Mammary epithelial cell (primary cell): ENCODE measurements around the gene BATF.
A peak's percentile ranks its signal among the peaks of the same experiment; 100 is the strongest.

Experiments used
- EZH2 ChIP-seq: IDR thresholded peaks from 2 replicates; pipeline ENCODE4 v1.6.1; 2012; ENCODE audit warnings: low read length, inconsistent platforms, borderline replicate concordance
- TF ChIP-seq, protein P1 (sequence below), 2 donors: IDR thresholded peaks in 1 of 2; conservative IDR thresholded peaks in 1 of 2; 2 replicates each; pipeline ENCODE4 v1.5.1; 2011 to 2012; ENCODE audit warnings: inconsistent platforms in 2 of 2, low read length in 2 of 2, mild to moderate bottlenecking in 2 of 2, control low read depth in 1 of 2, low read depth in 1 of 2; ENCODE audit not compliant: insufficient read depth in 1 of 2; ENCODE audit errors: extremely low read depth in 1 of 2

DNA sequence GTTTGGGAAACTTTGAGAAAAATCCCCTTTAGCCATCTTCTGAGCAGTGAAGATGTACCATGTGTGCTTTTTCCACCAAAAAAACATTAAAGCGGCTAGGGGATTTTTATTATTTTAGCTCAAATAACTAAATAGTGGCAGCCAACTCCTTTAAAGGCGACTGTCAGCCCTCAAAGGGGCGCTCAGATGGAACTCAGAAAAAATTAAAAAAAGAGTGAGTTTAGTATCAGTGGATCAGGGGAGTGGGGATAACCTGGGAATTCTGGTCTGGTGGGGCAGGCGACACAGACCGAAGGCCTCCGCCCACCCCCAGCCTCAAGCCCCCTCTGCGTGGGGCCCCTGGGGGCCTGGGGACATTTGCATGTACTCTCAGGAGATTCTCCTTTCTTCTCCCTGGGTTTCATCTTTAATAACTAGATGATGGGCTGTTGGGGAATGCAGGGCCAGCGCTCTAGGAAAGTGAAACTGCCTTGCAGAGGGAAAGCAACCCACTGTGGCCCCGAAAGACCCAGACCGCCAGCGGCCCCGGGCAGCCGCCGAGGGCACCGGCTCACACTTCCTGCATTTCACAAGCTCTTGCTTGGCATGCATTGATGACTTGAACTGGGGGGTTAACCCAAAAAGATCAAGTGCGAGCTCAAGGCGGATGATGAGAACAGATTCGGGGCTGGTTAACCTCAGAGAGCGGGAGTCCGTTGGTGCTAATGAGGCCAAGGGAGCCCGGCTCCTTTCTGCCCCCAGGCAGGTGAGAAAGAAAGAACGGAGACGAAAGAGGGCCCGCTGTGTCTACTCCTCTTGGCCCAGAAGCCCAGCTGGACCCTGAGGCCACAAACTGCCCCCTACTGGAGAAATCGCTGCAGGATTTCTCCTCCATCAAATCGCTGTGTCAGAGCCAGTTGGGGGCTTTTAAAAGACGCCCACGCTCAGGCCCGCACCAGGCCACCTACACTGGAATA lies 7.3 kb upstream of the BATF start:
- TF ChIP-seq, protein P1, sequence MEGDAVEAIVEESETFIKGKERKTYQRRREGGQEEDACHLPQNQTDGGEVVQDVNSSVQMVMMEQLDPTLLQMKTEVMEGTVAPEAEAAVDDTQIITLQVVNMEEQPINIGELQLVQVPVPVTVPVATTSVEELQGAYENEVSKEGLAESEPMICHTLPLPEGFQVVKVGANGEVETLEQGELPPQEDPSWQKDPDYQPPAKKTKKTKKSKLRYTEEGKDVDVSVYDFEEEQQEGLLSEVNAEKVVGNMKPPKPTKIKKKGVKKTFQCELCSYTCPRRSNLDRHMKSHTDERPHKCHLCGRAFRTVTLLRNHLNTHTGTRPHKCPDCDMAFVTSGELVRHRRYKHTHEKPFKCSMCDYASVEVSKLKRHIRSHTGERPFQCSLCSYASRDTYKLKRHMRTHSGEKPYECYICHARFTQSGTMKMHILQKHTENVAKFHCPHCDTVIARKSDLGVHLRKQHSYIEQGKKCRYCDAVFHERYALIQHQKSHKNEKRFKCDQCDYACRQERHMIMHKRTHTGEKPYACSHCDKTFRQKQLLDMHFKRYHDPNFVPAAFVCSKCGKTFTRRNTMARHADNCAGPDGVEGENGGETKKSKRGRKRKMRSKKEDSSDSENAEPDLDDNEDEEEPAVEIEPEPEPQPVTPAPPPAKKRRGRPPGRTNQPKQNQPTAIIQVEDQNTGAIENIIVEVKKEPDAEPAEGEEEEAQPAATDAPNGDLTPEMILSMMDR (conservative IDR thresholded peaks at IDR 0.05 in 1 of 2, IDR thresholded peaks at IDR 0.05 in 1 of 2; ENCODE audit: extremely low read depth in 1 of 2, insufficient read depth in 1 of 2, low read depth in 1 of 2, low read length in 2 of 2), result peak in 1 of 2 donors; percentile 10
- TF ChIP-seq EZH2, result no peak
